ENCODE results near the gene TRIM65. TPM values are rescaled to one million over a fixed set of nuclear protein-coding genes. Genes with fewer than 3 reads are reported as not detected.

Gene TRIM65
- total and polyA plus RNA-seq, 8 donors, result 8.1 to 26.6 (median 10.6) TPM; not detected in 1

GRCh38 chr17:75917917-75918445, 21.2 kb upstream of the TRIM65 start:
- no peak overlapping the region for H3K27ac ChIP-seq
- 89 to 96% (median 95%) methylated on average over 9 to 31 of the region's 31 CpGs for WGBS, 5 donors
- DNase-seq, result no peak
- intact Hi-C loops (cut with DNase I; ENCODE audit: low total_unique reads), result loop anchor here (5.0 kb wide), 1 partner anchor 89 kb away; no protein-coding TSS in a partner anchor
- no peaks in the 10 kb centered on the region for H3K4me1 ChIP-seq
- no peaks in the 10 kb centered on the region for H3K9me3 ChIP-seq
- peaks cover 3 to 61% (median 45%) of the 10 kb centered on the region in 4 donors for H3K36me3 ChIP-seq
- H3K4me3 ChIP-seq, result no peak overlapping the region
- TF ChIP-seq POLR2A (IDR thresholded peaks at IDR 0.05), result no peak
- TF ChIP-seq, protein P1, sequence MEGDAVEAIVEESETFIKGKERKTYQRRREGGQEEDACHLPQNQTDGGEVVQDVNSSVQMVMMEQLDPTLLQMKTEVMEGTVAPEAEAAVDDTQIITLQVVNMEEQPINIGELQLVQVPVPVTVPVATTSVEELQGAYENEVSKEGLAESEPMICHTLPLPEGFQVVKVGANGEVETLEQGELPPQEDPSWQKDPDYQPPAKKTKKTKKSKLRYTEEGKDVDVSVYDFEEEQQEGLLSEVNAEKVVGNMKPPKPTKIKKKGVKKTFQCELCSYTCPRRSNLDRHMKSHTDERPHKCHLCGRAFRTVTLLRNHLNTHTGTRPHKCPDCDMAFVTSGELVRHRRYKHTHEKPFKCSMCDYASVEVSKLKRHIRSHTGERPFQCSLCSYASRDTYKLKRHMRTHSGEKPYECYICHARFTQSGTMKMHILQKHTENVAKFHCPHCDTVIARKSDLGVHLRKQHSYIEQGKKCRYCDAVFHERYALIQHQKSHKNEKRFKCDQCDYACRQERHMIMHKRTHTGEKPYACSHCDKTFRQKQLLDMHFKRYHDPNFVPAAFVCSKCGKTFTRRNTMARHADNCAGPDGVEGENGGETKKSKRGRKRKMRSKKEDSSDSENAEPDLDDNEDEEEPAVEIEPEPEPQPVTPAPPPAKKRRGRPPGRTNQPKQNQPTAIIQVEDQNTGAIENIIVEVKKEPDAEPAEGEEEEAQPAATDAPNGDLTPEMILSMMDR (IDR thresholded peaks at IDR 0.05), result no peak
- no peak for TF ChIP-seq POLR2AphosphoS5 (IDR thresholded peaks at IDR 0.05)
- no peak for TF ChIP-seq EP300 (IDR thresholded peaks at IDR 0.05)
- H3K27me3 ChIP-seq, result no peaks in the 10 kb centered on the region

GRCh38 chr17:75917141-75917916, 20.6 kb upstream of the TRIM65 start:
- no peak overlapping the region for H3K27ac ChIP-seq
- H3K9me3 ChIP-seq, result no peaks in the 10 kb centered on the region
- no peak for DNase-seq
- H3K36me3 ChIP-seq, result peaks cover 0 to 57% (median 40%) of the 10 kb centered on the region in 4 donors
- H3K4me3 ChIP-seq, result no peak overlapping the region
- peaks cover 0 to under 1% (median 0%) of the 10 kb centered on the region in 4 donors for H3K4me1 ChIP-seq
- no peaks in the 10 kb centered on the region for H3K27me3 ChIP-seq
- TF ChIP-seq POLR2AphosphoS5 (IDR thresholded peaks at IDR 0.05), result no peak
- TF ChIP-seq EP300 (IDR thresholded peaks at IDR 0.05), result no peak
- TF ChIP-seq POLR2A (IDR thresholded peaks at IDR 0.05), result no peak
- TF ChIP-seq, protein P1 (IDR thresholded peaks at IDR 0.05), result no peak
- WGBS, 5 donors, result 87 to 93% (median 89%) methylated on average over 17 to 23 of the region's 23 CpGs
- intact Hi-C loops (cut with DNase I; ENCODE audit: low total_unique reads), result loop anchor here (5.0 kb wide), 1 partner anchor 90 kb away; no protein-coding TSS in a partner anchor

- Histone ChIP-seq H3K9me3 (no peaks in the 10 kb centered on the region), H3K27ac (no peak overlapping the region), H3K4me3 (no peak overlapping the region), H3K27me3 (no peaks in the 10 kb centered on the region), H3K4me1 (peaks cover under 1 to 18% (median 14%) of the 10 kb centered on the region in 4 donors), H3K36me3 (peaks cover 0 to 69% (median 40%) of the 10 kb centered on the region in 4 donors)
- DNase-seq, result no peak
- 87 to 92% (median 90%) methylated on average over 8 of the region's 8 CpGs for WGBS, 5 donors
- intact Hi-C loops (cut with DNase I; ENCODE audit: low total_unique reads), result loop anchor here (5.0 kb wide), 1 partner anchor 92 kb away; no protein-coding TSS in a partner anchor
- TF ChIP-seq EP300 (IDR thresholded peaks at IDR 0.05) (no peak), POLR2AphosphoS5 (IDR thresholded peaks at IDR 0.05) (no peak), POLR2A (IDR thresholded peaks at IDR 0.05) (no peak)
- TF ChIP-seq, protein P1 (IDR thresholded peaks at IDR 0.05), result no peak
Measured at GRCh38 chr17:75915268-75915667, 18.5 kb upstream of the TRIM65 start.

- Histone ChIP-seq H3K27ac (no peak overlapping the region), H3K27me3 (no peaks in the 10 kb centered on the region), H3K4me3 (no peak overlapping the region), H3K36me3 (peaks cover 0 to 64% (median 37%) of the 10 kb centered on the region in 4 donors), H3K4me1 (peaks cover 6 to 23% (median 17%) of the 10 kb centered on the region in 4 donors), H3K9me3 (no peaks in the 10 kb centered on the region)
- DNase-seq, result no peak
- intact Hi-C loops (cut with DNase I; ENCODE audit: low total_unique reads), result loop anchor here (5.0 kb wide), 1 partner anchor 93 kb away; no protein-coding TSS in a partner anchor
- no peak for TF ChIP-seq POLR2A (IDR thresholded peaks at IDR 0.05)
- TF ChIP-seq EP300 (IDR thresholded peaks at IDR 0.05), result no peak
- TF ChIP-seq, protein P1 (IDR thresholded peaks at IDR 0.05), result no peak
- TF ChIP-seq POLR2AphosphoS5 (IDR thresholded peaks at IDR 0.05), result no peak
- WGBS, 5 donors, result 90 to 93% (median 93%) methylated on average over 18 to 34 of the region's 34 CpGs
Measured at GRCh38 chr17:75914643-75915267, 18.0 kb upstream of the TRIM65 start.
